ENCODE results near the gene KCTD10.
A peak's percentile ranks its signal among the peaks of the same experiment; 100 is the strongest.
"Not testable (repeated sequence)": the region's sequence is repeated elsewhere in the genome, so short reads cannot be mapped to it uniquely, and the experiment has no call there.

Gene KCTD10

DNA sequence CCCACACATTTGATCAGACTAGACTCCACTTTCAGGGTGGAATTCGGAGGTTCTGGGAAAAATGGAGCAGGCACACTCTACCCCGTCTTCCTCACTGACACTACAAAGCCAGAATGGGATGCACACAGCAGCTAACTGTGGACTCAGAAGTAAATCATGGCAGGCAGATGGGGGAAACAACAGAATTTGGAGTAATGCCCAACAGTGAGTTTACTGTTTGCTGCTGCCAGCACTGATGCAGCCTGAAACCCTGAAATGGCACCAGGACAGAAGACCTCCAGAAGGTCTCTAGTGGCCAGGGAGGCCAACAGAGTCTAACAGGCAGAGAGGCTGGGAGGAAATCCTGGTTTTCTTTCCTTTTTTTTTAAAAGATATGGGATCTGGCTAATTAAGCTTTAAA, 24.6 kb downstream of the KCTD10 start:
- H3K27ac ChIP-seq, result no peak overlapping the region
- no peak for DNase-seq (ENCODE audit: low read depth, low spot score)

DNA sequence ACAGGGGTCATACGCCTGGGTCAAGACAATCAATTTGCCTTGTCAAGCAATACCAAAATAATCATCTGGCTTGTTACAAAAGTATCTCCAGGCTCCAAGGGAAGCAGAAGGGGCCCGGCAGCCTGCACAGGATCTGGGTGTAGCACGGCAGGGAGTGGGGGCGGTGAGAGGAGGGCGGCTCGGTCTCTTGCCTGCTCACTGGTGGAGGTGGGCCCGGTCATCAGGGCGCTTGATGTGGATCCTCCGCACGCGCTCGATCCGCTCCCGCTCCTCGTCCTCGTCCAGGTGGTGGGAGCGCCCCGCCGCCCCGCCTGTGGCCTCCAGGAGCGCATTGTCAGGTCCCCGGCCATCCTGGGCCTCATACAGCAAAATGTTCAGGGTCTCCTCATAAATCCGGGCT, 25.7 kb downstream of the KCTD10 start:
- no peak for DNase-seq (ENCODE audit: low read depth, low spot score)
- no peak overlapping the region for H3K27ac ChIP-seq

GRCh38 chr12:109450980-109451379, 26.1 kb downstream of the KCTD10 start:
- DNase-seq (ENCODE audit: low read depth, low spot score), result no peak
- no peak overlapping the region for H3K27ac ChIP-seq

DNA sequence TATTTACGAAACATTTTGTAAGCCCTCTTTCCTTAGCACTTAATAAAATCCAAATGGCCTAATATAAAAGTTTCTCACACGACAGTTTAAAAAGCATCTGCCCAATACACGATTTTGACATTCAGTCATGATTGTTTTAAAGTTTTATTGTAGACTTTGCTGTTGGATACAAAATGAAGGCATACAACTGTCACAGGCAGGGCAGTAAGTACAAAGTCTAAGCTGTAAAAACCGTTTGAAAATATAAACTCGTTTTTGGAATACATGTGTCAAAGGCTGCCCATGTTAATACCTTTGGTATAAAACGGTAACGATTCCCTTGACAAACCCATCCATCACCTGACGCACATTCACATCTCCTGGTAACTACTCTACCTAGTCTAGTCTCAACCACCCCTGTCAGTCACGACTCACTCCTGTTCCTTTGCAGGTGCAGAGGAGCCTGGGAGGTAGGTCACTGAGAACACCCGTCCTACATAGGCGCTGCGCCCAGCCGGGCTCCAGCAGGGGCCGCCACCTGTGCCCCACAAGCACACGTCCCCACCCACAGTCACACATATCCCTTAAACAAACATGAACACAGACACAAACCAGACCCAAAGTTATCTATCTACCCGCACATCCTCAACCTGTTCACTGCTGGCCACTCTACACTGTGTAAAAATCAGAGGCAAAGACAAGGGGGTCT, 27.1 kb downstream of the KCTD10 start:
- H3K27ac ChIP-seq, result no peak overlapping the region
- DNase-seq (ENCODE audit: low read depth, low spot score), result no peak

- no peak overlapping the region for H3K27ac ChIP-seq
- no peak for DNase-seq (ENCODE audit: low read depth, low spot score)
Observed at GRCh38 chr12:109448707-109449390, 28.3 kb downstream of the KCTD10 start.

GRCh38 chr12:109448272-109448671, 28.8 kb downstream of the KCTD10 start:
- DNase-seq (ENCODE audit: low read depth, low spot score), result no peak
- no peak overlapping the region for H3K27ac ChIP-seq

GRCh38 chr12:109447482-109447881, 29.6 kb downstream of the KCTD10 start:
- H3K27ac ChIP-seq, result no peak overlapping the region

GRCh38 chr12:109446869-109447268, 30.2 kb downstream of the KCTD10 start:
- DNase-seq (ENCODE audit: low read depth, low spot score), result no peak
- no peak overlapping the region for H3K27ac ChIP-seq

More at GRCh38 chr12:109447482-109447881, 29.6 kb downstream of the KCTD10 start:
- no peak for DNase-seq (ENCODE audit: low read depth, low spot score)

- no peak overlapping the region for H3K27ac ChIP-seq
- no peak for DNase-seq (ENCODE audit: low read depth, low spot score)
Observed at GRCh38 chr12:109445191-109445609, 31.9 kb downstream of the KCTD10 start.

GRCh38 chr12:109444259-109444658, 32.8 kb downstream of the KCTD10 start:
- DNase-seq (ENCODE audit: low read depth, low spot score), result no peak
- H3K27ac ChIP-seq, result no peak overlapping the region

GRCh38 chr12:109443794-109444193, 33.3 kb downstream of the KCTD10 start:
- H3K27ac ChIP-seq, result no peak overlapping the region

DNA sequence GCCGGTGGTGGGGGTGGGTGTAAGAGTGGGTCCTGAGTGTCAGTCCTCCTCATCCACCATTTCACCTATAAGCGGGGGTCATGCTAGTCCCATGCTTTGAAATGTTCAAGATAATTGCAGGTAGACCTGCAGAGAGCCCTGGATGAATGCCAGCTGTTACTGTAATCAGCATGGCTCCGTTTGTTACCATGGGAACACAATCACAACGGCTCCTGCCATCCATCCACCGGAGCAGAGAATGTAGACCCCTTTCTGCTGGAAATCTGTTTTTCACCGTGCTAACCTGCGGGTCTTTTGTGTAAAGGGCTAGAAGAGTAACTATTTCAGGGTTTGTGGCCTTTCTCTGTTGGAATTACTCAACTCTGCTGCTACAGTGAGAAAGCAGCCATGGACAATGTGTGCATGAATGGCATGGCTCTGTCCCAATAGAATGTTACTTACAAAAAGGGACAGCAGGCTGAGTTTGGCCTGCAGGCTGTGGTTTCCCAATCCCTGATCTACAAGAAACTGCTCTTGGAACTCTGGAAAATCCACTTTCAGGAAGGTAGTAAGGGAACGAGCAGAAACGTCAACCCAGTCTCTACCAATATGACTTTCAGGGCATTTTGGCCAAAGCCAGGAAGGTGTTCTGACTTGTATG, 36.1 kb downstream of the KCTD10 start:
- DNase-seq (ENCODE audit: low read depth, low spot score), result no peak
- H3K27ac ChIP-seq, result no peak overlapping the region

More at GRCh38 chr12:109443794-109444193, 33.3 kb downstream of the KCTD10 start:
- DNase-seq (ENCODE audit: low read depth, low spot score), result no peak

- not testable (repeated sequence) for H3K27ac ChIP-seq; DNase-seq (ENCODE audit: low read depth, low spot score)
Observed at GRCh38 chr12:109439951-109440350, 37.1 kb downstream of the KCTD10 start.

- no peak overlapping the region for H3K27ac ChIP-seq
Observed at GRCh38 chr12:109439181-109439580, 37.9 kb downstream of the KCTD10 start.

DNA sequence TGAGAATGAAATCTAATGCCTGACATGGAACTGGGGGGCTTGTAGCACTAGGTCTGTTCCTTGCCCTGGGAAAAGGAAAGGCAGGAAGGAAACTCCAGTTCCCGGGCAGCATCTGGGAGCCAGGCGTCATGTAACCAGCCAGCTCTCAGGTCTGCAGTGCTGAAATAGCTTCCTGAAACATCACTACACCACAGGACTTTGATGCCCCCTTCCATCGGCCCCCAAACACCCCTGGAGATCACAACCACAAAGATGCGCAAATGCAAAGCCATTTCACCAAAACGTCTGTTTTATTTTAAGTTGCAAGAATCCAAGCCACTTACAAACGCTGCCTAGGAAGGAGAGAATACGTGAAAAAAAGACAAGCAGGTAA, 40.9 kb downstream of the KCTD10 start:
- no peak for DNase-seq (ENCODE audit: low read depth, low spot score)

More at GRCh38 chr12:109439181-109439580, 37.9 kb downstream of the KCTD10 start:
- no peak for DNase-seq (ENCODE audit: low read depth, low spot score)

DNA sequence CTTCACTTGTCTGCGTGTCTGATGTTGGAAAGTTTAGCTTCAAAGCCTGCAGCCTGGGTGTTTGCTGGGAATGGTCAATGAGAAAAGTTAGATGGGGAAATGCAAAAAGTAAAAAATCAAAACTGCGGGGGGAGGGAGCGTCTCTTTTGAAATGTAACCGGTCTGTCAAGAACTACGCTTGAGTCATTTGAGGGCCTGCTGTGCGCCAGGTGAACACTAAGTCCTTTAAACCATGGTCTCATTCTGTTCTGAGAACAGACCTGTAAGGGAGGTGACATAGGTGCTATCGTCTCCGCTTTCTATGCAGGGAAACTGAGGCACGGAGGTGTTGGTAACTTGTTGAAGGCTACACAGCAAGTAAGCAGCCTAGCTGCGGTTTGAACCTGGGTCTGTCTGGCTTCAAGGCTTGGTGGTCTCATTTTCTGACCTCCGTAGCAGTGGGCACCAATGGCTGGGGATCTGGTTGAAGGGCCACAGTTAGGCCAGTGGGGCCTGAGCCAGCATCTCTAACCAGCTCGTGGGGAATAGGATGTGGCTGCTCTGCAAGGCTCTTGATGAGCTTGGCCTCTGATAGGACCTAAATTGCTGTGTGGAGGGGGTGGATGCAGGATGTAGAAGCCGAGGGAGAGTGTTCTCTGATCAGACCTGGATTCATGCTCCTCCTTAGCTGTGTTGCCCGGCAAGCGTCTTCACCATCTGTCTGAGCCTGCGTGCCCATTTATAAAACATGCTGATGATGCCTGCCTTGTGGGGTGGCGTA, 41.5 kb downstream of the KCTD10 start:
- peak; percentile 6 for DNase-seq (ENCODE audit: low read depth, low spot score)
- H3K27ac ChIP-seq, result no peak overlapping the region

More for the DNA sequence above, 40.9 kb downstream of the KCTD10 start:
- H3K27ac ChIP-seq, result no peak overlapping the region

- DNase-seq (ENCODE audit: low read depth, low spot score), result no peak
- no peak overlapping the region for H3K27ac ChIP-seq
Observed at GRCh38 chr12:109434582-109434981, 42.5 kb downstream of the KCTD10 start.

- H3K27ac ChIP-seq, result no peak overlapping the region
- DNase-seq (ENCODE audit: low read depth, low spot score), result no peak
Observed at GRCh38 chr12:109433618-109434017, 43.5 kb downstream of the KCTD10 start.

GRCh38 chr12:109432842-109433304, 44.2 kb downstream of the KCTD10 start:
- peak overlapping the region; percentile 69 for H3K27ac ChIP-seq
- peak; percentile 37 for DNase-seq (ENCODE audit: low read depth, low spot score)

DNA sequence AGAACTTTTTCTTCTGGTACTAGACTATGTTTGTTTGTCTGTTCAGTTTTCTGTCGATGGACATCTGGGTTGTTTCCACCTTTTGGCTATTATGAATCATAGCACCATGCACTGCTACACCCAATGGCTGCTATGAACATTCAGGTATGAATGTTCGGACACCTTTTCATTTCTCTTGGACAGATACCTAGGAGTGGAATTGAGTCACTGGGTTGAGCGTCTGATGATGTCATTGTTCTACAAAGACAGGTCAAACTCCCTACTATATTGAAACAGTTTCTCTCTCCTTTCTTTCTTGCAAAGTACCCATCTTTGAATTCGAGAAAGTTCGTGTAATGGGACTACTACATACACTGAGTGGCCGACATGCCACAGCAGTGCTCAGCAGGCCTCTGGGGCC, 44.7 kb downstream of the KCTD10 start:
- peak; percentile 69 for DNase-seq (ENCODE audit: low read depth, low spot score)
- peak overlapping the region; percentile 69 for H3K27ac ChIP-seq

Measured in epithelial cell of prostate (primary cell).